Activated CD4-positive, alpha-beta T cell treated with anti-CD3 and anti-CD28 coated beads, Interleukin-2, amount 50 U/mL, for 24 hours (primary cell): ENCODE results near the gene FOXL3.
A peak's percentile ranks its signal among the peaks of the same experiment; 100 is the strongest.

Source experiments
- DNase-seq, 2 donors: peaks; one replicate each; pipeline ENCODE4 v3.0.0-alpha.2; 2020; ENCODE audit warnings: low read depth in 1 of 2, low spot score in 1 of 2

Gene FOXL3

GRCh38 chr7:254337-255037, 35.5 kb upstream of the FOXL3 start:
- DNase-seq = no peak

GRCh38 chr7:255038-255435, 34.9 kb upstream of the FOXL3 start:
- DNase-seq = no peak

- no peak for DNase-seq
Observed at GRCh38 chr7:255721-256361, 34.1 kb upstream of the FOXL3 start.

DNA sequence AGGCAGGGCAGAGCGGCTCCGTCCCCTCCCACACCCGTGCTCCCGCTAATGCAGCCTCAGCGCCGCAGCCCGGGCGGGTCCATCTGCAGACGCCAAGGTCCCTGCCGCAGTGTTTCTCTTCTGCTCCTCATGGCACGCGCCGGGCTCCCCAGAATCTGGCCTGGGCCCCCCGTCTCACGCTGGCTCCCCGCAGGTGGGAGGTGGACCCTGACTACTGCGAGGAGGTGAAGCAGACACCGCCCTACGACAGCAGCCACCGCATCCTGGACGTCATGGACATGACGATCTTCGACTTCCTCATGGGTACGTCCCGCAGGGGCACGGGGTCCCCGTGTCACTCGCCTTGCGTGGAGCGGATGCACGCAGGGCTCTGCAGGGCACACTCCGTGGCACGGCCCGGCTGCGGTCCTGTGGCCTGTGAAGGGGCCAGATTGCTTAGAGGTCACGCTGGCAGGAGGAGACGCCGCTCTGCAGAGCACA, 33.5 kb upstream of the FOXL3 start:
- no peak for DNase-seq

DNA sequence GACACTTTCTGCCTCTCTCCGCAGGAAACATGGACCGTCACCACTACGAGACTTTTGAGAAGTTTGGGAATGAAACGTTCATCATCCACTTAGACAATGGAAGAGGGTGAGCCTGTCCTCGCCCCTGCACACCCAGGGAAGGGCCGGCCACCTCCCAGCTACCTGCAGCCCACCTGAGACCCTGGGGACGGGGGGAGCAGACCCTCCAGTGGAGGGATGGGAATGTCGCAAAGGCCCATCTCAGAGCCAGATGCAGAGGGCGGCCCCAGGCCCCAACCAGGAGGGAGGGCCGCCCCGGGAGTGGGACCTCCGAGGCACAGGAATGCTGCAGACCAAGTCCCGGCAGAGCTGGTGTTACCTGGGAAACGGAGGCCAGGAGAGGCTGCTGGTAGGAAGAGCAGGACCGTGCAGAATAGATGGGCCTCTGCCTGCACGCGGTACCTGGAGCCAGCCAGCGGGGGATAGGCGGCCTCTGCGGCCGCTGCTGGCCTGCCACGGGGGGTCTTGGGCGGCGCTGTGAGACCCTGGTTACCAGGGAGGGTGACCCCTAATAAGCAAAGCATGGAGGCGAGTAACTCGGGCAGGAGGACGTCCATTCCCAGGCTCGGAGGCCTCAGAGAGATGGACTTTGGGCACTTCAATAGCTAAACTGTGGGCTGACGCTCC, 32.9 kb upstream of the FOXL3 start:
- no peak for DNase-seq

- DNase-seq = no peak
Observed at GRCh38 chr7:257647-257992, 32.4 kb upstream of the FOXL3 start.

- no peak for DNase-seq
Observed at GRCh38 chr7:258476-259190, 31.3 kb upstream of the FOXL3 start.

- DNase-seq = no peak
Observed at GRCh38 chr7:259191-259505, 30.8 kb upstream of the FOXL3 start.

DNA sequence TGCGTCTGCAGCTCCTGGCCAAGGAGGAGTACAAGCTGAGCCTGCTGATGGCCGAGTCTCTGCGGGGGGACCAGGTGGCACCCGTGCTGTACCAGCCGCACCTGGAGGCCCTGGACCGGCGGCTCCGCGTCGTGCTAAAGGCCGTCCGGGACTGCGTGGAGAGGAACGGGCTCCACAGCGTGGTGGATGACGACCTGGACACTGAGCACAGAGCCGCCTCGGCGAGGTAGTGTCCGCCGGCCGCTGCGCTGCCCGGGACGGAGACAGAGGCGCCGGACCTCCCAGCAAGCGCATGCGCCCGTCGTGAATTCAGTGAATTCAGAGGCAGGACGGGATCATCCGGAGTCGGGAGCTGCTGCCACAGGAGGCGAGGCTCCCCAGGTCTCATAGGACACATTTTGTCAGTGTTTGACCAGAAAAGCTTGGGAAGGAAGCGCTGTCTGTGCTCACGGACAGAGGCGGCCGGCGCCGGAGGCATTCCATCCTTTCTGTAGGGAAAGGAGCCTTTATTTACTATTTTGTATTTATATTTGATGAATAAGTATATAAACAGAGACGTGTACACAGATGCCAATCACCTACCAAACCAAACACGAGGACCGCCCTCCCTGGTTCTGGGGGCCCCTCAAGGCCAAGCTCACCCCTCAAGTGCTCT, 30.1 kb upstream of the FOXL3 start:
- no peak for DNase-seq

- DNase-seq = no peak
Observed at GRCh38 chr7:260441-261281, 29.3 kb upstream of the FOXL3 start.

- no peak for DNase-seq
Observed at GRCh38 chr7:261341-262250, 28.4 kb upstream of the FOXL3 start.

DNA sequence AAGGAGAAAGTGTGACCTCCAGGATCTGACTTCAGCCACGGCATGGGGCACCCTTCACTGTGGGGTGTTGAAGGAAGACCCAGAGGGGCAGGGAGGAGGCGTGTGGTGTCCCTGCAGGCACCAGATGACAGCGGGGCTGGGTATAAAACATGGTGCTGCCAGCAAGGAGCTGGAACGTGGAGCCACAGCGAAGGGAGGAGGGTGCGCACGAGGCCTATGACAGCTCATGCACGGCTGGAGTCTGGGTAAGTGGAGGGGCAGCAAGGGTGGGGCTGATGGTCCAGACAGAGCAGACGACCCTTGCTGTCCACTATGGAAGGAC, 27.8 kb upstream of the FOXL3 start:
- DNase-seq = no peak

GRCh38 chr7:262631-263311, 27.2 kb upstream of the FOXL3 start:
- peak; percentile 48 to 59 for DNase-seq

DNA sequence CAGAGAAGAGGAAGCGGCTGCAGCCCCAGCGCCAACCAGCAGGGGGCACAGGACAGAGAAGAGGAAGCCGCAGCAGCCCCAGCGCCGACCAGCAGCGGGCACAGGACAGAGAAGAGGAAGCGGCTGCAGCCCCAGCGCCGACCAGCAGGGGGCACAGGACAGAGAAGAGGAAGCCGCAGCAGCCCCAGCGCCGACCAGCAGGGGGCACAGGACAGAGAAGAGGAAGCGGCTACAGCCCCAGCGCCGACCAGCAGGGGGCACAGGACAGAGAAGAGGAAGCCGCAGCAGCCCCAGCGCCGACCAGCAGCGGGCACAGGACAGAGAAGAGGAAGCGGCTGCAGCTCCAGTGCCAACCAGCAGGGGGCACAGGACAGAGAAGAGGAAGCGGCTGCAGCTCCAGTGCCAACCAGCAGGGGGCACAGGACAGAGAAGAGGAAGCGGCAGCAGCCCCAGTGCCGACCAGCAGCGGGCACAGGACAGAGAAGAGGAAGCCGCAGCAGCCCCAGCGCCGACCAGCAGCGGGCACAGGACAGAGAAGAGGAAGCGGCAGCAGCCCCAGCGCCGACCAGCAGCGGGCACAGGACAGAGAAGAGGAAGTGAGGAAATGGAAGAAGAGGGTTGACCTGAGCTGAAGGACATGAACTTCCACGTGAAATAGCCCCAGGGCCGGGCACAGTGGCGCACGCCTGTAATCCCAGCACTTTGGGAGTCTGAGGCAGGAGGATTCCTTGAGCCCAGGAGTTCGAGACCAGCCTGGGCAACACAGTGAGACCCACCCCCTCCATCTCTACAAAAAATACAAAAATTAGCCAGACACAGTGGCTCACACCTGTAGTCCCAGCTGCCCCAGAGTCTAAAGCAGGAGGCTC, 26.3 kb upstream of the FOXL3 start:
- DNase-seq = peak in 1 of 2 donors; percentile 65

DNA sequence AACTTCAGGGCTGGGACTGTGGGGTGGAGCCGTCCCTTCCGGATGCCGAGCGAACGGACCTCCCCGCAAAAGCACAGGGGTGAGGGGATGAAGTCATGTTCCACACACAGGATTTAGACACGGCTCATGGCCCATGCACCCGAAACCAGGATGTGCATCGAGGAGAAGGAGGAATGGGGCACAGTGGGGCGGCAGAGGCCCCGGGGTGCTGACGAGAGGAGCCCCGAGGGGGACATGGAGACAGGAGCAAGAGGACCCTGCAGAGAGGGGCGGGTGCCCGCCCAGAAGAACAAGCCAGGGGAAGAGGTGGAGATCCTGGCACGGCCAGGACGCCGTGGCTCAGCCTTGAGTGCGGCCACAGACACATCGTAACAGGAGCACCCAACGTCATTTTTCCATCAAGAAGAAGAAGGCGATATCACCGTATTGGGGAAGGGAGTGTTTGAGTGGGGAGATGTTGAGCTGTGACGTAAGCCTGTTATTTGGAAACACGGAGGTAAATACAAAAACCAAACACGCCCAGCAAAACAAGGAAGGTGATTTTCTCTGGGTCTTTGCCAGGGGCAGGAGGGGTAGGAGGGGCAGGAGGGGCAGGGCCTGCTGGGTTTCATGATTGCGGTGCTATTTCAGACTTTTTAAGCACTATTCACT, 25.3 kb upstream of the FOXL3 start:
- DNase-seq = no peak

- no peak for DNase-seq
Observed at GRCh38 chr7:265192-265997, 24.6 kb upstream of the FOXL3 start.
